ENCODE data around the gene SLC4A4.

DNA sequence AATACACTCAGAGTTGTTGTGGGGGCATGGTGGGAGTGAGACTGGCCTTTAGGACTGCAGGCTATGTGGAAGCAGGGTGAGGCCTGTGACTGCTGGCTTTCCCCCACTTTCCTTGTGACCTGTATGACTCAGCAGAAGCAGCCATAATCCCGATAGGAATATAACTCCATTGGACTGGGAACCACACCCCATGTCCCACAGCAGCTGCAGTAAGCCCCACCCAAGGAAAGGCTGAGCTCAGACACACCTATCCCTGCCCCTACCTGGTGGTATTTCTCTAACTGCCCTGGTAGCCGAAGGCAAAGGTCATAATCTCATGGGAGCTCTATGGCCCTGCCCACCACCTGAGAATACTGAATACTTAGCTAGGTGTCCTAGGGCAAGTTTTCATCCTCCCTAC lies 275.8 kb downstream of the SLC4A4 start:
- TF ChIP-seq, protein P1, sequence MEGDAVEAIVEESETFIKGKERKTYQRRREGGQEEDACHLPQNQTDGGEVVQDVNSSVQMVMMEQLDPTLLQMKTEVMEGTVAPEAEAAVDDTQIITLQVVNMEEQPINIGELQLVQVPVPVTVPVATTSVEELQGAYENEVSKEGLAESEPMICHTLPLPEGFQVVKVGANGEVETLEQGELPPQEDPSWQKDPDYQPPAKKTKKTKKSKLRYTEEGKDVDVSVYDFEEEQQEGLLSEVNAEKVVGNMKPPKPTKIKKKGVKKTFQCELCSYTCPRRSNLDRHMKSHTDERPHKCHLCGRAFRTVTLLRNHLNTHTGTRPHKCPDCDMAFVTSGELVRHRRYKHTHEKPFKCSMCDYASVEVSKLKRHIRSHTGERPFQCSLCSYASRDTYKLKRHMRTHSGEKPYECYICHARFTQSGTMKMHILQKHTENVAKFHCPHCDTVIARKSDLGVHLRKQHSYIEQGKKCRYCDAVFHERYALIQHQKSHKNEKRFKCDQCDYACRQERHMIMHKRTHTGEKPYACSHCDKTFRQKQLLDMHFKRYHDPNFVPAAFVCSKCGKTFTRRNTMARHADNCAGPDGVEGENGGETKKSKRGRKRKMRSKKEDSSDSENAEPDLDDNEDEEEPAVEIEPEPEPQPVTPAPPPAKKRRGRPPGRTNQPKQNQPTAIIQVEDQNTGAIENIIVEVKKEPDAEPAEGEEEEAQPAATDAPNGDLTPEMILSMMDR (IDR thresholded peaks at IDR 0.05; ENCODE audit: insufficient read depth, low read length, poor library complexity, severe bottlenecking) = no peak
- no peak for TF ChIP-seq EZH2phosphoT487 (conservative IDR thresholded peaks at IDR 0.05; ENCODE audit: low read length)
